B cell (primary cell): ENCODE measurements around the gene MILR1.

Source experiments
- CTCF ChIP-seq: fragments of 200-600 bp; IDR thresholded peaks from one replicate; pipeline ENCODE4 v1.8.0; 2022; ENCODE audit warnings: antibody characterized with exemption, mild to moderate bottlenecking
- EZH2 ChIP-seq: IDR thresholded peaks from 2 replicates; pipeline ENCODE4 v1.6.1; 2012; ENCODE audit warnings: borderline replicate concordance, low read depth, mild to moderate bottlenecking, moderate library complexity, low read length; ENCODE audit not compliant: insufficient read depth, poor library complexity, severe bottlenecking

- TF ChIP-seq CTCF (no peak), EZH2 (no peak)
These were observed 54.4 kb downstream of the MILR1 start for GRCh38 chr17:64503341-64503740.
